Stomach (tissue), 9 donors: Measurements from ENCODE around the gene DNAJC30. TPM values are rescaled to one million over a fixed set of nuclear protein-coding genes. Genes with fewer than 3 reads are reported as not detected.

Source experiments
- DNase-seq, 2 donors: peaks; one replicate each; pipeline versions ENCODE4 v3.0.0 to v3.0.0-alpha.2; 2013 to 2019
- H3K27ac ChIP-seq, 5 donors: fragments of 200-600 bp in 4 of 5; sonication (generic) in 4 of 5; one replicate each; pipeline ENCODE4 v1.5.1; 2013 to 2019; ENCODE audit warnings: mild to moderate bottlenecking in 1 of 5, moderate library complexity in 1 of 5
- H3K27me3 ChIP-seq, 3 donors: fragments of 200-600 bp; sonication (generic); one replicate each; pipeline ENCODE4 v1.5.1; 2017 to 2019; ENCODE audit warnings: mixed run types in 1 of 3
- H3K36me3 ChIP-seq, 4 donors: fragments of 200-600 bp; sonication (generic); 1 replicate in 3 of 4; 2 replicates in 1 of 4; pipeline ENCODE4 v1.5.1; 2016 to 2019
- H3K4me1 ChIP-seq, 4 donors: fragments of 200-600 bp; sonication (generic); one replicate each; pipeline ENCODE4 v1.5.1; 2016 to 2019
- H3K4me3 ChIP-seq, 4 donors: fragments of 200-600 bp; sonication (generic) in 3 of 4; one replicate each; pipeline ENCODE4 v1.5.1; 2016 to 2019; ENCODE audit warnings: mild to moderate bottlenecking in 1 of 4
- H3K9me3 ChIP-seq, 4 donors: fragments of 200-600 bp; sonication (generic); one replicate each; pipeline ENCODE4 v1.5.1; 2016 to 2019
- EP300 ChIP-seq: sonication (generic); formaldehyde crosslinking; IDR thresholded peaks from one replicate; pipeline ENCODE4 v1.6.1; 2017; ENCODE audit warnings: antibody characterized with exemption
- POLR2A ChIP-seq, 4 donors: fragments of 450-650 bp; IDR thresholded peaks; one replicate each; pipeline ENCODE4 v1.6.1; 2016; ENCODE audit warnings: antibody characterized with exemption in 4 of 4, control low read depth in 2 of 4, mild to moderate bottlenecking in 1 of 4, moderate library complexity in 1 of 4
- POLR2AphosphoS5 ChIP-seq, 3 donors: sonication (generic); formaldehyde crosslinking; IDR thresholded peaks; one replicate each; pipeline ENCODE4 v1.6.1; 2016; ENCODE audit warnings: antibody characterized with exemption in 3 of 3
- WGBS, 5 donors: extraction: QIAGEN DNeasy Blood & Tissue Kit in 3 of 5; methylation state at CpG; one replicate each; pipeline versions ENCODE4 v1.1.5 to v1.1.7; 2013 to 2018; 5-methylcytosine and 5-hydroxymethylcytosine counted together
- intact Hi-C: fragments of 100-400 bp; cut with DNase I; formaldehyde crosslinking; loops from one replicate; pipeline ENCODE4 v1.15.1; 2023; ENCODE audit warnings: low total_unique reads
- polyA plus RNA-seq, 3 donors: library from polyadenylated mRNA; stranded (reverse); fragments of 200-250 nt; gene quantifications; one replicate each; pipeline ENCODE4 v1.2.3, GENCODE V29; 2013
- total RNA-seq, 5 donors: library from RNA; depleted of rRNA; stranded (reverse); fragments of >200 nt; gene quantifications; one replicate each; pipeline versions ENCODE4 v1.1.0 to v1.2.3, GENCODE V29; 2014 to 2016
- TF ChIP-seq, protein P1 (sequence below), 7 experiments: fragments of 450-650 bp in 4 of 7; fragments of 200-600 bp in 3 of 7; sonication (generic) in 3 of 7; IDR thresholded peaks; one replicate each; pipeline ENCODE4 v1.5.1; 2016 to 2019; ENCODE audit warnings: antibody characterized with exemption in 7 of 7, control low read depth in 2 of 7, mild to moderate bottlenecking in 1 of 7
- donor health status: healthy with polysubstance abuse.
- donor health status: Bipolar disorder and iron deficiency.
- donor health status: healthy.

Gene DNAJC30
- total and polyA plus RNA-seq, 8 donors: 1.2 to 11.3 (median 5.7) TPM; not detected in 1

DNA sequence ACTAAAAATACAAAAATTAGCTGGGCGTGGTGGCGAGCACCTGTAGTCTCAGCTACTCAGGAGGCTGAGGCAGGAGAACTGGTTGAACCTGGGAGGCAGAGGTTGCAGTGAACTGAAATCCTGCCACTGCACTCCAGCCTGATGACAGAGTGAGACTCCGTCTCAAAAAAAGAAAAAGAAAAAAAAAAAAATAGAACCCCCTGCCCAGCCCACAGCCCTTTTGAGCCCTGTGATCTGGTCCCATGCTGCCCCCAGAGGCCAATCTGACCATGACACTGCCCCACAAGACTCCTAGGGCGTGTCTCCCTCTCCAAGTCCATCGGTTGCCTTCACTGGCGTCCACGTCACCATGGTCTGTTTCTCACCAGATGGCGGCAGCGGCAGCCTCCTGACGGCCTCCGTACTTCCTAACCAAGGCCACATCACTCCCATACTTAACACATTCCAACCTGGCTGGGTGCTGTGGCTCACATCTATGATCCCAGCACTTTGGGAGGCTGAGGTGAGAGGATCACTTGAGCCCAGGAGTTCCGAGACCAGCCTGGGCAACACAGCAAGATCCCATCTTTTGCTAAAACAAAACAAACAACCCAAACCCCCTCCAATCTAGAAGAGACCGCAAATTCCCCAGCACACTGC lies 18.2 kb upstream of the DNAJC30 start:
- no peaks in the 10 kb centered on the region for H3K27me3 ChIP-seq
- peaks cover 0 to 33% (median 30%) of the 10 kb centered on the region in 4 donors for H3K4me1 ChIP-seq
- intact Hi-C loops: no loop called here
- no peak overlapping the region for H3K4me3 ChIP-seq
- TF ChIP-seq, protein P1, sequence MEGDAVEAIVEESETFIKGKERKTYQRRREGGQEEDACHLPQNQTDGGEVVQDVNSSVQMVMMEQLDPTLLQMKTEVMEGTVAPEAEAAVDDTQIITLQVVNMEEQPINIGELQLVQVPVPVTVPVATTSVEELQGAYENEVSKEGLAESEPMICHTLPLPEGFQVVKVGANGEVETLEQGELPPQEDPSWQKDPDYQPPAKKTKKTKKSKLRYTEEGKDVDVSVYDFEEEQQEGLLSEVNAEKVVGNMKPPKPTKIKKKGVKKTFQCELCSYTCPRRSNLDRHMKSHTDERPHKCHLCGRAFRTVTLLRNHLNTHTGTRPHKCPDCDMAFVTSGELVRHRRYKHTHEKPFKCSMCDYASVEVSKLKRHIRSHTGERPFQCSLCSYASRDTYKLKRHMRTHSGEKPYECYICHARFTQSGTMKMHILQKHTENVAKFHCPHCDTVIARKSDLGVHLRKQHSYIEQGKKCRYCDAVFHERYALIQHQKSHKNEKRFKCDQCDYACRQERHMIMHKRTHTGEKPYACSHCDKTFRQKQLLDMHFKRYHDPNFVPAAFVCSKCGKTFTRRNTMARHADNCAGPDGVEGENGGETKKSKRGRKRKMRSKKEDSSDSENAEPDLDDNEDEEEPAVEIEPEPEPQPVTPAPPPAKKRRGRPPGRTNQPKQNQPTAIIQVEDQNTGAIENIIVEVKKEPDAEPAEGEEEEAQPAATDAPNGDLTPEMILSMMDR (IDR thresholded peaks at IDR 0.05): peak in 4 of 7 experiments; percentile 28 to 41 (median 33)
- no peak for TF ChIP-seq POLR2AphosphoS5 (IDR thresholded peaks at IDR 0.05)
- TF ChIP-seq POLR2A (IDR thresholded peaks at IDR 0.05): no peak
- TF ChIP-seq EP300: no peak
- 66 to 83% (median 78%) methylated on average over 13 of the region's 13 CpGs for WGBS, 5 donors
- peaks cover 19 to 66% (median 55%) of the 10 kb centered on the region in 4 donors for H3K36me3 ChIP-seq
- peak in 1 of 2 donors; percentile 75 for DNase-seq
- no peak overlapping the region for H3K27ac ChIP-seq
- H3K9me3 ChIP-seq: no peaks in the 10 kb centered on the region

GRCh38 chr7:73700581-73701134 lies 17.4 kb upstream of the DNAJC30 start:
- WGBS, 5 donors: 86 to 89% (median 88%) methylated on average over 14 to 15 of the region's 15 CpGs
- Histone ChIP-seq H3K27ac (no peak overlapping the region), H3K4me1 (peaks cover 0 to 26% (median 24%) of the 10 kb centered on the region in 4 donors), H3K4me3 (no peak overlapping the region), H3K27me3 (no peaks in the 10 kb centered on the region), H3K36me3 (peaks cover 20 to 75% (median 63%) of the 10 kb centered on the region in 4 donors), H3K9me3 (no peaks in the 10 kb centered on the region)
- no peak for DNase-seq
- intact Hi-C loops: no loop called here
- TF ChIP-seq EP300: no peak
- TF ChIP-seq, protein P1 (IDR thresholded peaks at IDR 0.05): no peak
- TF ChIP-seq POLR2AphosphoS5 (IDR thresholded peaks at IDR 0.05): no peak
- no peak for TF ChIP-seq POLR2A (IDR thresholded peaks at IDR 0.05)

- TF ChIP-seq POLR2A (IDR thresholded peaks at IDR 0.05) (no peak), POLR2AphosphoS5 (IDR thresholded peaks at IDR 0.05) (no peak), EP300 (no peak)
- TF ChIP-seq, protein P1 (IDR thresholded peaks at IDR 0.05): no peak
- peak in 1 of 2 donors; percentile 30 for DNase-seq
- peaks cover 26 to 81% (median 69%) of the 10 kb centered on the region in 4 donors for H3K36me3 ChIP-seq
- H3K9me3 ChIP-seq: no peaks in the 10 kb centered on the region
- no peaks in the 10 kb centered on the region for H3K27me3 ChIP-seq
- peaks cover 0 to 20% (median 18%) of the 10 kb centered on the region in 4 donors for H3K4me1 ChIP-seq
- no peak overlapping the region for H3K27ac ChIP-seq
- intact Hi-C loops: no loop called here
- H3K4me3 ChIP-seq: no peak overlapping the region
- WGBS, 5 donors: 78 to 92% (median 82%) methylated on average over 7 to 14 of the region's 14 CpGs
Measured at GRCh38 chr7:73700069-73700423, 16.8 kb upstream of the DNAJC30 start.

DNA sequence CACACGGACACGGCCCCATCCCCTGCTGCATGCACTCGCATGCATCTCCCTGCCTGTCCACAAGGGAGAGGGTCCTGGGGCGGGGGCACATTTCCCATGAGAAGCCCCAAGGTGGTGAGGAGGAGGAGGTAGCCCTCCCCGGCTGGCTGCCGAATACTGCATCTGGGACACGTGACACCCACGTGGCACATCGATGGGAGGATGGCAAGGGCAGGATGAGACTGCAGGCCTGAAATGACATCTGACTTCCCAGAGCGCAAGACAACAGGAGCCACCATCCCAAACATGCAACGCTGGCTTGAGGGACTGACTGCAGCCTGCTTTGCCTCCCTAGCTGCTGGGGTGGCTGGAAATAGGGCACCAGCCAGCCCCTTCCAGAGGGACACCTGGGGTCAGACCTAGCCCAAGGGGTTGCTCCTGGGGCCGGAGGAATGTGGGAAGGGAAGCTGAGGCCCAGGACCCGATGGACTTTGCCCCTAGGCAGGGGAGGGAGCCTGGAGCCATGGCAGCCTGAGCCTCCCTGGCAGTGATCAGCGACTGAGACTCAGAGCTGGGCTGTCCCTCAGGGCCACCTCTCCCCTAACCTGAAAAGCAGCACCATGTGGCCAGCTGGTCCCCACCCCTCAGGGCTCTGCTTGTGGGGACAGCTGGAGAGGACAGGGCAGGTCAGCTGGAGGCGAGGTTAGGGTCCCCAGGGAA lies 16.3 kb upstream of the DNAJC30 start:
- no peak overlapping the region for H3K27ac ChIP-seq
- H3K27me3 ChIP-seq: no peaks in the 10 kb centered on the region
- TF ChIP-seq EP300 (no peak), POLR2AphosphoS5 (IDR thresholded peaks at IDR 0.05) (no peak), POLR2A (IDR thresholded peaks at IDR 0.05) (no peak)
- TF ChIP-seq, protein P1 (IDR thresholded peaks at IDR 0.05): no peak
- no peak overlapping the region for H3K4me3 ChIP-seq
- peak in 1 of 2 donors; percentile 33 for DNase-seq
- peaks cover 0 to 14% (median 13%) of the 10 kb centered on the region in 4 donors for H3K4me1 ChIP-seq
- H3K9me3 ChIP-seq: no peaks in the 10 kb centered on the region
- 66 to 75% (median 71%) methylated on average over 4 to 15 of the region's 15 CpGs for WGBS, 5 donors
- intact Hi-C loops: no loop called here
- H3K36me3 ChIP-seq: peaks cover 31 to 86% (median 75%) of the 10 kb centered on the region in 4 donors
